GM18873 (cell line): ENCODE results near the gene COL20A1.

Source experiments
- ATAC-seq: cut with Tn5 transposase; IDR thresholded peaks from one replicate; pipeline ENCODE4 v1.9.1; 2021; ENCODE audit warnings: mild to moderate bottlenecking, moderate library complexity, moderate number of reproducible peaks; ENCODE audit not compliant: unreplicated experiment, low FRiP score

COL20A1 gene

GRCh38 chr20:63317061-63317460 lies 24.1 kb downstream of the COL20A1 start:
- no peak for ATAC-seq

DNA sequence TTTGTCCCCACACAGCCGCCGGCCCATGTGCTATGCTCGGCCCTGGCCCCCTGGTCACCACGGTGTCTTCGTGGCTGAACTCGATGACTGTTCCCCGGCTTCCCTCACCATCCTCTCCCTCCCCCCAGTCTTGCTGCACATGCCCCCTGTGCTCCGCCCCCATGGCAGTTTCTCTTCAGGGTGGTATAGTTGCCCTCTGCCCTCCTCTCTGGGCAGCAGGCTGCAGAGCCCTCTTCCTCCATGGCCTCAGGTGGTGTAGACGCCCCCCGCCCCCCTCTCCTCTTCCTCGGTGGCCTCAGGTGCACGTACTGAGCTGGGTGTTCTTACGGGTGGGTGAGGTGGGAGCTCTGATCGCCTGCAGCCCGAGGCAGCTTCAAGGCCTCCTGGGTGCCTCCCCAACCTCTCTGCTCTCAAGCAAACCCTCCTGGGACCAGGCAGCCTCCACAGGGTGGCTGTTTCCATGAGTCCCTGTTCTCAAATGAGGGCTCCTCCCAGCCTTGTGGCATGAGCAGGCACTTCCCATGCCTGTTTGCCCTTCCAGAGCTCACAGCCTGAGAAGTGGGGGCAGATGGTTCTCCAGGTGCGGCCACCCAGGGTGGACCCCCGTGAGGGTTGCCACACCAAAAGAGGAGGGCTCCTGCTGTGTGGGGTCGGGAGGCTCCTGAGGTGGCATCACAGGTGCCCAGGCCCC lies 24.8 kb downstream of the COL20A1 start:
- ATAC-seq = no peak

DNA sequence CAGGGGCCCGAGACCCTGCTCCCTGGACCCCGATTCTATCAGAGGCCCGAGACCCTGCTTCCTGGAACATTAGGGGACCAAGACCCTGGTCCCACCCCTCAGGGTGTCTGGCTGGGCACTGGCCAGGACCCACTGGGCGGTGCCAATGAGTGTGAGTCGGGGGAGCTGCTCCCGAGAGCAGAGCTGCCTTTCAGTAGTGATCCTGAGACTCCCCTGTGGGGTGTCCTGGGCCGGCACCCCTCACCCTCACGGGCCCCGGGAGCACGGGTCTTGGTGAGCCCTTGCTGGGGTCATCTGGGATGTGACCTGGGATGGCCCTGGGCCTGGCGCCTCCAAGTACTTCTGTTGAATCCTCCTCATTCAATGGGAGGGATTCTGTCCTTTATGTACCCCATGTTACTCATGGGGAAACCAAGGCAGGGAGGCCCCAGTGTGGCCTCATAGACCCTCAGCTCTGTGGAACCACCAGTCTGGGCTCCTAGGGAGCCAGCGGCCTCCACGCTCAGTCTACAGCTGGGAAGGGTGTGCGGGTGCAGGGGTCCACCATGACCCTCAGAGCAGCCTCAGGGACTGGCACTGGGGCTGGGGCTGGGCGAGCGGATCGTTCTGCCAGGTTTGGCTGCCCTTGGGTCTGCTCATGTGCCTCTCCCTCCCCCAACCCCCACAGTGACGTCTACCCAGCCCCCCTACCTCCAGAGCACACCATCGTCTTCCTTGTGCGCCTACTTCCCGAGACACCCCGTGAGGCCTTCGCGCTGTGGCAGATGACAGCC lies 25.6 kb downstream of the COL20A1 start:
- ATAC-seq = no peak

GRCh38 chr20:63319164-63320040 lies 26.4 kb downstream of the COL20A1 start:
- ATAC-seq = no peak

GRCh38 chr20:63320041-63320511 lies 27.1 kb downstream of the COL20A1 start:
- ATAC-seq = no peak

DNA sequence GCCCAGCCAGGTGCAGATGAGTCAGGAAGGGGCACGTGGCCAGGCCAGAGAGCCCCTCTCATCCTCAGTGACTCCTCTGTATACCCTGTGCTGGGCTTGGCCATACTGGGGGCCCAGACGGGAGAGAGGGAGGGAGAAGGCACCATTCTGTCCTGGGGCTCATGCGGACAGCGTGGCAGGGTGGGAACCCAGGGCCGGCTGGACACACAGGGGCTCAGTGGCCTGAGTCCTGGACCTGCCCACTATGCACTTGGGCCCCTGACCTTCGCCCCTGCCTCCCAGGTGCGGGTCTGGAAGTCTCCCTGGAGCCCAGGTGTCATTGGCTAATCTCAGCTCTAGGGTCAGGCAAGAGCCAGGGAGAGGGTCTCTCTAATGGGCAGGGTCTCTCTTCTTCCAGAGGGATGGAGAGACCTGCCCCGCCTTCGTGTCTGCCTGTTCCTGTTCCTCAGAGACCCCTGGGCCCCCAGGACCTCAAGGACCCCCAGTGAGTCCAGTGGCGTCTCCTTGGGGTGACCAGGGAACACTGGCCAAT lies 27.7 kb downstream of the COL20A1 start:
- ATAC-seq = no peak

DNA sequence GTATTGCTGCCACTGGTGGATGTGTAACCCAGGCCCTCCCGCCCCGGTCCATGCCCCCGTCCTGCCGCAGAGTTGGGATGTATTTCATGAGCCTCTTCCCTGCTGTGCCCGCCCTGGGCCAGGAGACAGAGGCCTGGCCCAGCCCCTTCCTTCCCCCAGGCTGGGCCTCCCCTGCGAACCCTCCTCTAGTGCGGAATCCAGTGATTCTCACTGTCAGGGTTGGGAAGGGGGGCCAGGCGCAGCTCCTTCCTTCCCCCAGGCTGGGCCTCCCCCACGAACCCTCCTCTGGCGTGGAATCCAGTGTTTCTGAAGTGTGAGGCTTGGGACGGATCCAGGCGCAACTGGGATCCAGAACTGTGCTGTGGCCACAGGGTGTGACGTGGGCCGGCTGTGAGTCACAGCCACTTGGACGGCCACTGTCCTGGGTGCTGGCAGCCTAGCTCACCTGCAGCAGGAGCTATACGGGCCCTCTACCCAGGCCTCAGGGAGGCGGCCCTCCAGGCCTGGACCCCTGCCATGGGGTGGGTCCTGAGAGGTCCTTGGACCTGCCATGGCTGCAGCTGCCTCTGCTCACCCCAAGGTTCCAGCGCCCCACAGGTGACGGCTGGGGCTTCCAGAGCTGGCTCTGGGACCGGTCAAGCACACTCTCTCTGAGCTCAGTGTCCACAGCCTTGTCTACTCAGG lies 28.3 kb downstream of the COL20A1 start:
- no peak for ATAC-seq

GRCh38 chr20:63322146-63322932 lies 29.4 kb downstream of the COL20A1 start:
- ATAC-seq = no peak

GRCh38 chr20:63322933-63323273 lies 29.9 kb downstream of the COL20A1 start:
- no peak for ATAC-seq

GRCh38 chr20:63323357-63323981 lies 30.5 kb downstream of the COL20A1 start:
- ATAC-seq = no peak

DNA sequence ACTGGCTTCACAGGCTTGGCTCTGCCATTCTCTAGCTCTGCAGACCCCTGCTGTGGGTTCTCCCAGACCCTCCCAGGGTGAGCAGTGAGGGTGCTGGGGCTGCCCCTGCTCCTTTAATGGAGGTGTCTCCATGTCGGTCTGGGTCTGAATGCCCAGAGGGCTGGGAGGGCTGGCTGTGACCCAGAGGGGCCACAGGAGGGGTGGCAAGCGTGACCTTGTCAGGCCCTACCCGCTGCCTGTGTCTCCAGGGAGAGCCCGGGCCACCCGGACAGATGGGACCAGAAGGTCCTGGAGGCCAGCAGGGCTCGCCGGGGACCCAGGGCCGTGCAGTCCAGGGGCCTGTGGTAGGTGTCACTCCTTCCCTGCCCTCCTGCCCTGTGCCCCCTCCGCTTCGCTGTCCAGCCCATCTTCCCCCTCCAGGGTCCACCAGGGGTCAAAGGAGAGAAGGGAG lies 32.1 kb downstream of the COL20A1 start:
- no peak for ATAC-seq

GRCh38 chr20:63325554-63326313 lies 32.7 kb downstream of the COL20A1 start:
- ATAC-seq = no peak

DNA sequence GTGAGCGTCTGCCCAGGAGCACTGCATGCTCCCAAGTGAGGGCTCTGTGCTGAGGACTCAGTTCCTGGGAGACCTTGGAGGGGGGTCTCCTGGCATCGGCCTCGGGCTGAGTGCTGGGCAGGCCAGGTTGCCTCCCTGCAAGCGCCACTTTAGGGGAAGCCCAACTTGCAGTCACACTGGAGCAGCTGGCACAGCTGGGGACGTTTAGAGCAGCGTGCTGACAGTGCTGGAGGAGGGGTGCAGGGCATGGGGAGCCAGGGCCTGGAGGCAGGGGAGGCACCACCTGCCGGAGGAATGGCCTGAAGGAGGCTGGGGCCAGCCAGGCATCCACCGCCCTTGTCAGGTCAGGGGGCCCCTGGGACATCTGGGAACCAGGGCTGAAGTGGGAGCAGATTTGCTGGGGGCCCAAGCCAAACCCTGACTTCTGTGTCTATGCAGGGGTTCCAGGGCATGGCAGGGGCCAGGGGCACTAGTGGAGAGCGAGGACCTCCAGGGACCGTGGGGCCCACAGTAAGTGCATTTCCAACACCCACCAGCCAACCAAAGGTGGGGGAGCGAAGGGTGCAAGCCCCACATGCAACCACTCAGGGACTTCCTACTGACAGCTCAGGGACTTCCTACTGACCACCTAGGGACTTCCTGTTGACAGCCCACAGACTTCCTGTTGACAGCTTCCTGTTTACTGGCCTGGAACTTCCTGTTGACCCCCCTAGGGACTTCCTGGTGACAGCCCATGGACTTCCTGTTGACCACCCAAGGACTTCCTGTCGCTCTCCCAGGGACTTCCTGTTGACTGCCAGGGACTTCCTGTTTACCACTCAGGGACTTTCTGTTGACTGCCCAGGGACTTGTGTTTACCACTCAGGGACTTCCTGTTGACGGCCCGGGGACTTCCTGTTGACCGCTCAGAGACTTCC lies 33.6 kb downstream of the COL20A1 start:
- no peak for ATAC-seq

DNA sequence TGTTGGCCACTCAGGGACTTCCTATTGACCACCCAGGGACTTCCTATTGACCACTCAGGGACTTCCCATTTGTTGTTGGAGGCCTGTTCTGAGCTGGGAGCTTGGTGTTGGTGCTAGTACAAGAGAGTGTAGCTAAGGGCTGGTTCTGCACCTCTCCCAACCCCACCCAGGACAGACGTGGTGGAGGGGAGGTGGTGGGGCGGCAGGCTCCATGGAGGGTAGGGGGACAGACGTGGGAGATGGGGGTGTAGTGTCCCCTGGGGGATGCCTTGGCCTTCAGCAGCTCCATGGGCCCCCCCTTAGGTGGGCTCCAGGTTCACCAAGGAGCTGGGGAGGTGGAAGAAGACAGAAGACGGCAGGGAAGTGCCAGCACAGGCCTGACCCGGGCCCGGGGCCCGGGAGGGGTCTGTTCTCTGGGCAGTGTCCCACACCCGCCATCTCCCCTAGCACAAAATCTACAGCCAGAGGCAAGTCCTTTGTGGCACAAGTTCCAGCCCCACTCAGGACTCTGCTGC lies 34.3 kb downstream of the COL20A1 start:
- no peak for ATAC-seq

DNA sequence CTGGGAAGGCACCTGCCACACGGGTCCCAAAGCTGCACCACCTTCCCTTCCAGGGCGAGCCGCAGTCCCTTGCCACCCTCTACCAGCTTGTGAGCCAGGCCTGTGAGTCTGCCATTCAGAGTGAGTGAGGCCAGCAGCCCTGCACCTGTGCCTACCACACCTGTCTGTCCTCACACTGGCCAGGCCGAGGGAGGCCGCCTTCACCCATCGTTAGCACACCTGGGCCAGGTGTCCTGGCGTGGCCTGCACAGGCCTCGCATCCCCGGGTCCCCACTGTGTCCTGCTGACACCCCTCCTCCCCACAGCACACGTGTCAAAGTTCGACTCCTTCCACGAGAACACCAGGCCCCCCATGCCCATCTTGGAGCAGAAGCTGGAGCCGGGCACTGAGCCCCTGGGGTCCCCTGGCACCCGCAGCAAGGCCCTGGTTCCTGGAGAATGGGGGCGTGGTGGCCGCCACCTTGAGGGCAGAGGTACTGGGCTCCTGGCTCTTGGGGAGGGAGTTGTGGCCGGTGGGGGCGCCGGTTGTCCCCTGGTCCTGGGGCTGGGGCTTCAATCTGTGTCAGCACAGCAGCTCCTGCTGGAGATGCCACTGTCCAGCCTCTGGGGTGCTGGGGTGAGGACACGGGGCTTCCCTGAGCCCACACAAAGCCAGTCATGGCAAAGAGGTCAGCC lies 35.2 kb downstream of the COL20A1 start:
- ATAC-seq = no peak

DNA sequence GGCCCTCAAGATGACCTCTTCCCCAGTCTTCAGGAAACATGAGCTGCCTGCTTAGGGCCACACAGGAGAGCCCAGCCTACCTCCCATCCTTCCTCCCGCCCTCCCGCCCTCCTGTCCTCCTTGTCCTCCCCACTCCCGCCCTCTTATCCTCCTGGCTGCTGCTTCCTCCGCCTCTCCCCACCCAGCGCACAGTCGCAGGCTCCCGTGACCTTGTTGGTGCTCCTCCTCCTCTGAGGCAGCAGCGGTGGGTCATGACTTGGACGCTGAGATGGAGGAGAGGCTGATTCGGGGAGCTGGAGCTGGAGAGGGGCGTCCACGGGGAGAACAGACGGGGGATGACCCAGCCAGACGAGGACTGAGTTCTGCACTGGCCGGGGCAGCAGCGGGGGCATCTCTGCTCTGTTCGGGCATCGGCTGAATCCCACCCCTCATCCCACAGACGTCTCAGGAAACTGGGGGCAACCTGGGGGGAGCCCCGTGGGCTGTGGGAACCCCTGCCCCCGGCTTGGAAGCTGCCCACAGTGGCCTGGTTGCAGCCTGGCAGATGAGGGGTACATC lies 35.8 kb downstream of the COL20A1 start:
- no peak for ATAC-seq
